WTC11 (cell line): Measurements from ENCODE around the gene GASK1A.

Source experiments
- CTCF ChIP-seq: fragments of 200-600 bp; IDR thresholded peaks from 2 replicates; pipeline ENCODE4 v1.8.0; 2022; ENCODE audit warnings: antibody characterized with exemption
- NR1H2 ChIP-seq: sonication (generic); formaldehyde crosslinking; IDR thresholded peaks from 2 replicates; pipeline ENCODE4 v1.9.0; 2021; ENCODE audit warnings: mild to moderate bottlenecking, moderate library complexity, missing genetic modification reagents
- PRRX2 ChIP-seq: fragments of 250-450 bp; sonication (Bioruptor Pico); IDR thresholded peaks from 2 replicates; pipeline ENCODE4 v1.8.0; 2021; ENCODE audit warnings: mild to moderate bottlenecking
- ZNF138 ChIP-seq: sonication (generic); formaldehyde crosslinking; conservative IDR thresholded peaks from 2 replicates; pipeline ENCODE4 v1.8.1; 2022; ENCODE audit warnings: mild to moderate bottlenecking, moderate library complexity, missing genetic modification reagents

GRCh38 chr3:43048470-43048869 lies 69.4 kb downstream of the GASK1A start:
- TF ChIP-seq CTCF = no peak
- TF ChIP-seq PRRX2 (CRISPR knock-in tag) = no peak
- TF ChIP-seq NR1H2 = no peak
- TF ChIP-seq ZNF138 = no peak
